WTC11 (cell line): ENCODE results near the gene SLC35F1.

ENCODE experiments used
- CBFB ChIP-seq: sonication (generic); formaldehyde crosslinking; IDR thresholded peaks from 2 replicates; pipeline ENCODE4 v1.8.1; 2022; ENCODE audit warnings: mild to moderate bottlenecking, low read depth, missing genetic modification reagents
- CREB1 ChIP-seq: sonication (generic); formaldehyde crosslinking; IDR thresholded peaks from 2 replicates; pipeline ENCODE4 v1.8.0; 2023; ENCODE audit warnings: mild to moderate bottlenecking, missing genetic modification reagents
- FOXK1 ChIP-seq: sonication (generic); formaldehyde crosslinking; IDR thresholded peaks from 2 replicates; pipeline ENCODE4 v1.8.0; 2022; ENCODE audit warnings: mild to moderate bottlenecking, moderate library complexity, missing genetic modification reagents
- JUN ChIP-seq: sonication (generic); formaldehyde crosslinking; IDR thresholded peaks from 2 replicates; pipeline ENCODE4 v1.8.0; 2023; ENCODE audit warnings: mild to moderate bottlenecking, missing genetic modification reagents
- NFYB ChIP-seq: sonication (generic); formaldehyde crosslinking; conservative IDR thresholded peaks from 2 replicates; pipeline ENCODE4 v1.8.0; 2022; ENCODE audit warnings: low read depth, missing genetic modification reagents
- TP53 ChIP-seq: sonication (generic); formaldehyde crosslinking; IDR thresholded peaks from 2 replicates; pipeline ENCODE4 v1.8.1; 2023; ENCODE audit warnings: mild to moderate bottlenecking, missing genetic modification reagents
- ZNF263 ChIP-seq: sonication (generic); formaldehyde crosslinking; IDR thresholded peaks from 2 replicates; pipeline ENCODE4 v1.8.1; 2022; ENCODE audit warnings: low read depth, mild to moderate bottlenecking, moderate library complexity, missing genetic modification reagents
- TF ChIP-seq, protein P1 (sequence below): fragments of 200-600 bp; IDR thresholded peaks from 2 replicates; pipeline ENCODE4 v1.8.0; 2022; ENCODE audit warnings: antibody characterized with exemption
- TF ChIP-seq, protein P2 (sequence below): sonication (generic); formaldehyde crosslinking; IDR thresholded peaks from 2 replicates; pipeline ENCODE4 v1.8.1; 2023; ENCODE audit warnings: mild to moderate bottlenecking, missing genetic modification reagents, moderate library complexity
- TF ChIP-seq, protein P3 (sequence below): sonication (generic); formaldehyde crosslinking; IDR thresholded peaks from 2 replicates; pipeline ENCODE4 v1.8.1; 2022; ENCODE audit warnings: low read depth, missing genetic modification reagents, borderline replicate concordance
- TF ChIP-seq, protein P4 (sequence below): fragments of 250-450 bp; sonication (Bioruptor Pico); IDR thresholded peaks from 2 replicates; pipeline ENCODE4 v2.1.2; 2022; ENCODE audit warnings: mild to moderate bottlenecking, moderate library complexity
- TF ChIP-seq, protein P5 (sequence below): sonication (generic); formaldehyde crosslinking; IDR thresholded peaks from 2 replicates; pipeline ENCODE4 v1.8.1; 2022; ENCODE audit warnings: low read depth, mild to moderate bottlenecking, moderate library complexity, missing genetic modification reagents, borderline replicate concordance
- TF ChIP-seq, protein P6 (sequence below): sonication (generic); formaldehyde crosslinking; IDR thresholded peaks from 2 replicates; pipeline ENCODE4 v1.8.0; 2022; ENCODE audit warnings: missing genetic modification reagents

DNA sequence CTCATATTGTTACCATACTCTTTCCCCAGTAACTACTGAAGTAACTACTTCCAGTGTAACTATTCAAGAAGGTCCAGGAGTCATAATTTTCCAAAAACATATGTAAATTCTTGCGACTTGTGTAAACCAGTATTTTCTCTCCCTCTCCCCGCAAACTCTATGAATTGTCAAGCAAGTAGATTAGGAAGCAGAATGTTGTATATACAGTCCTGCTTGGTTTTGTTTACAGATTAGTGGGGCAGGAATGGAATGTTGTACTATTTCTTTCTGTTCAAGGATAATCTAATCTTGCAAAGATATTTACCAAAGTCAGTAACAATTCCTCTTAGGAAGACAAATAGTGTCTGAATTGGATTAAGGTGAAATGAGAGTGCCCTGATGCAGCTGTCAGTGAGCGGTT, 406.1 kb downstream of the SLC35F1 start:
- no peak for TF ChIP-seq JUN
- TF ChIP-seq NFYB: no peak
- TF ChIP-seq, protein P1, sequence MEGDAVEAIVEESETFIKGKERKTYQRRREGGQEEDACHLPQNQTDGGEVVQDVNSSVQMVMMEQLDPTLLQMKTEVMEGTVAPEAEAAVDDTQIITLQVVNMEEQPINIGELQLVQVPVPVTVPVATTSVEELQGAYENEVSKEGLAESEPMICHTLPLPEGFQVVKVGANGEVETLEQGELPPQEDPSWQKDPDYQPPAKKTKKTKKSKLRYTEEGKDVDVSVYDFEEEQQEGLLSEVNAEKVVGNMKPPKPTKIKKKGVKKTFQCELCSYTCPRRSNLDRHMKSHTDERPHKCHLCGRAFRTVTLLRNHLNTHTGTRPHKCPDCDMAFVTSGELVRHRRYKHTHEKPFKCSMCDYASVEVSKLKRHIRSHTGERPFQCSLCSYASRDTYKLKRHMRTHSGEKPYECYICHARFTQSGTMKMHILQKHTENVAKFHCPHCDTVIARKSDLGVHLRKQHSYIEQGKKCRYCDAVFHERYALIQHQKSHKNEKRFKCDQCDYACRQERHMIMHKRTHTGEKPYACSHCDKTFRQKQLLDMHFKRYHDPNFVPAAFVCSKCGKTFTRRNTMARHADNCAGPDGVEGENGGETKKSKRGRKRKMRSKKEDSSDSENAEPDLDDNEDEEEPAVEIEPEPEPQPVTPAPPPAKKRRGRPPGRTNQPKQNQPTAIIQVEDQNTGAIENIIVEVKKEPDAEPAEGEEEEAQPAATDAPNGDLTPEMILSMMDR: no peak
- TF ChIP-seq, protein P2, sequence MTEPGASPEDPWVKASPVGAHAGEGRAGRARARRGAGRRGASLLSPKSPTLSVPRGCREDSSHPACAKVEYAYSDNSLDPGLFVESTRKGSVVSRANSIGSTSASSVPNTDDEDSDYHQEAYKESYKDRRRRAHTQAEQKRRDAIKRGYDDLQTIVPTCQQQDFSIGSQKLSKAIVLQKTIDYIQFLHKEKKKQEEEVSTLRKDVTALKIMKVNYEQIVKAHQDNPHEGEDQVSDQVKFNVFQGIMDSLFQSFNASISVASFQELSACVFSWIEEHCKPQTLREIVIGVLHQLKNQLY (CRISPR knock-in tag): no peak
- TF ChIP-seq CBFB: no peak
- no peak for TF ChIP-seq FOXK1 (CRISPR knock-in tag)
- no peak for TF ChIP-seq ZNF263 (CRISPR knock-in tag)
- TF ChIP-seq TP53 (CRISPR knock-in tag): no peak
- TF ChIP-seq, protein P3, sequence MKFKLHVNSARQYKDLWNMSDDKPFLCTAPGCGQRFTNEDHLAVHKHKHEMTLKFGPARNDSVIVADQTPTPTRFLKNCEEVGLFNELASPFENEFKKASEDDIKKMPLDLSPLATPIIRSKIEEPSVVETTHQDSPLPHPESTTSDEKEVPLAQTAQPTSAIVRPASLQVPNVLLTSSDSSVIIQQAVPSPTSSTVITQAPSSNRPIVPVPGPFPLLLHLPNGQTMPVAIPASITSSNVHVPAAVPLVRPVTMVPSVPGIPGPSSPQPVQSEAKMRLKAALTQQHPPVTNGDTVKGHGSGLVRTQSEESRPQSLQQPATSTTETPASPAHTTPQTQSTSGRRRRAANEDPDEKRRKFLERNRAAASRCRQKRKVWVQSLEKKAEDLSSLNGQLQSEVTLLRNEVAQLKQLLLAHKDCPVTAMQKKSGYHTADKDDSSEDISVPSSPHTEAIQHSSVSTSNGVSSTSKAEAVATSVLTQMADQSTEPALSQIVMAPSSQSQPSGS: no peak
- TF ChIP-seq, protein P4, sequence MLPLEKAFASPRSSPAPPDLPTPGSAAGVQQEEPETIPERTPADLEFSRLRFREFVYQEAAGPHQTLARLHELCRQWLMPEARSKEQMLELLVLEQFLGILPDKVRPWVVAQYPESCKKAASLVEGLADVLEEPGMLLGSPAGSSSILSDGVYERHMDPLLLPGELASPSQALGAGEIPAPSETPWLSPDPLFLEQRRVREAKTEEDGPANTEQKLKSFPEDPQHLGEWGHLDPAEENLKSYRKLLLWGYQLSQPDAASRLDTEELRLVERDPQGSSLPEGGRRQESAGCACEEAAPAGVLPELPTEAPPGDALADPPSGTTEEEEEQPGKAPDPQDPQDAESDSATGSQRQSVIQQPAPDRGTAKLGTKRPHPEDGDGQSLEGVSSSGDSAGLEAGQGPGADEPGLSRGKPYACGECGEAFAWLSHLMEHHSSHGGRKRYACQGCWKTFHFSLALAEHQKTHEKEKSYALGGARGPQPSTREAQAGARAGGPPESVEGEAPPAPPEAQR (CRISPR knock-in tag): no peak
- TF ChIP-seq, protein P5, sequence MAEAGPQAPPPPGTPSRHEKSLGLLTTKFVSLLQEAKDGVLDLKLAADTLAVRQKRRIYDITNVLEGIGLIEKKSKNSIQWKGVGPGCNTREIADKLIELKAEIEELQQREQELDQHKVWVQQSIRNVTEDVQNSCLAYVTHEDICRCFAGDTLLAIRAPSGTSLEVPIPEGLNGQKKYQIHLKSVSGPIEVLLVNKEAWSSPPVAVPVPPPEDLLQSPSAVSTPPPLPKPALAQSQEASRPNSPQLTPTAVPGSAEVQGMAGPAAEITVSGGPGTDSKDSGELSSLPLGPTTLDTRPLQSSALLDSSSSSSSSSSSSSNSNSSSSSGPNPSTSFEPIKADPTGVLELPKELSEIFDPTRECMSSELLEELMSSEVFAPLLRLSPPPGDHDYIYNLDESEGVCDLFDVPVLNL (CRISPR knock-in tag): no peak
- no peak for TF ChIP-seq CREB1
- TF ChIP-seq, protein P6, sequence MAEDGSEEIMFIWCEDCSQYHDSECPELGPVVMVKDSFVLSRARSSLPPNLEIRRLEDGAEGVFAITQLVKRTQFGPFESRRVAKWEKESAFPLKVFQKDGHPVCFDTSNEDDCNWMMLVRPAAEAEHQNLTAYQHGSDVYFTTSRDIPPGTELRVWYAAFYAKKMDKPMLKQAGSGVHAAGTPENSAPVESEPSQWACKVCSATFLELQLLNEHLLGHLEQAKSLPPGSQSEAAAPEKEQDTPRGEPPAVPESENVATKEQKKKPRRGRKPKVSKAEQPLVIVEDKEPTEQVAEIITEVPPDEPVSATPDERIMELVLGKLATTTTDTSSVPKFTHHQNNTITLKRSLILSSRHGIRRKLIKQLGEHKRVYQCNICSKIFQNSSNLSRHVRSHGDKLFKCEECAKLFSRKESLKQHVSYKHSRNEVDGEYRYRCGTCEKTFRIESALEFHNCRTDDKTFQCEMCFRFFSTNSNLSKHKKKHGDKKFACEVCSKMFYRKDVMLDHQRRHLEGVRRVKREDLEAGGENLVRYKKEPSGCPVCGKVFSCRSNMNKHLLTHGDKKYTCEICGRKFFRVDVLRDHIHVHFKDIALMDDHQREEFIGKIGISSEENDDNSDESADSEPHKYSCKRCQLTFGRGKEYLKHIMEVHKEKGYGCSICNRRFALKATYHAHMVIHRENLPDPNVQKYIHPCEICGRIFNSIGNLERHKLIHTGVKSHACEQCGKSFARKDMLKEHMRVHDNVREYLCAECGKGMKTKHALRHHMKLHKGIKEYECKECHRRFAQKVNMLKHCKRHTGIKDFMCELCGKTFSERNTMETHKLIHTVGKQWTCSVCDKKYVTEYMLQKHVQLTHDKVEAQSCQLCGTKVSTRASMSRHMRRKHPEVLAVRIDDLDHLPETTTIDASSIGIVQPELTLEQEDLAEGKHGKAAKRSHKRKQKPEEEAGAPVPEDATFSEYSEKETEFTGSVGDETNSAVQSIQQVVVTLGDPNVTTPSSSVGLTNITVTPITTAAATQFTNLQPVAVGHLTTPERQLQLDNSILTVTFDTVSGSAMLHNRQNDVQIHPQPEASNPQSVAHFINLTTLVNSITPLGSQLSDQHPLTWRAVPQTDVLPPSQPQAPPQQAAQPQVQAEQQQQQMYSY (CRISPR knock-in tag): no peak
